ENCODE data around the gene ZSCAN2.
A peak's percentile ranks its signal among the peaks of the same experiment; 100 is the strongest.
"Not testable (repeated sequence)": the region's sequence is repeated elsewhere in the genome, so short reads cannot be mapped to it uniquely, and the experiment has no call there.

The ZSCAN2 gene

DNA sequence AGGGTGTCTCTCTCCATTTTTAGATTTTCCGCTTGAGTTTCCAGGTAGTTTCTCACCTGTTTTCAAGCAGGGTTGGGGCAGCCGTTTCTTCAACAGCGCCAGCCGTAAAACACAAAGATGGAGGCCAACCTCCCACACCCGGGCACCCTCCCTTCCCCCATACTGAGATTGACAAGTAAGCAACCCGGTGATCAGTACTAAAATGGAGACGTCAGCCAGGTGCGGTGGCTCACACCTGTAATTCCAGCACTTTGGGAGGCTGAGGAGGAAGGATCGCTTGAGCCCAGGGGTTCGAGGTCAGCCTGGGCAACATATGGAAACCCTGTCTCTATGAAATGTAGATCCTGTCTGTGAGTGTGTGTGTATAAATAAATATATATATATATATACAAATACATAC, 903 bp upstream of the ZSCAN2 start:
- no peak for DNase-seq

DNA sequence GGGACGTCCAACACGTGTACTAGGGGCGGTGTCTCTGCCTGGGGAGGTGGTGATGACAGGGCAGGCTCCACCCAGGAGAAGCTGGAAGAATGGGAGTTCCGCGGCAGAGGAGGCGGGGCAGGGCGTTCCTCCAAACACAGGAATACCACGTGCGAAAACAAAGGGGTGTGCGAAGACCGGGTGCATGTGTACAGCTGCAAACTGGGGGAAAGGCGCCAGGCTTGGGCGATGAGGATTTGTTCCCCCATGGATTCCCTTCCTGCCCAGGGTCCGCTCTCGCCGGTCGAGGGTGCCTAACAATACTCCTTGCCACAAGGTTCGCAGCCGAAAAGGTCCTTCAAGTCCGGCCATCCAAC, 500 bp upstream of the ZSCAN2 start:
- peak; percentile 70 for DNase-seq

DNA sequence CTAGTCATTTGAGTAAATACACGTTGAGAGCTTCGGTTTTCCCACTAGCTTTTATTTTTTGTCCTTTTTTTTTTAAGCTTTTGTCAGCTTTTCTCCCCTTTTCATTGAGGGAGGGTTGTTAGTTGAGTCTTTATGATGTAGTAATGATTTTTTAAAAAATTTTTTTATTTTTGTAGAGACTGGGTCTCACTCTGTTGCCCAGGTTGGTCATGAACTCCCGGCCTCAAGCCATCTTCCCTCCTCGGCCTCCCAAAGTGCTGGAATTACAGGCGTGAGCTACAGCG, 688 bp downstream of the ZSCAN2 start:
- no peak for DNase-seq

DNA sequence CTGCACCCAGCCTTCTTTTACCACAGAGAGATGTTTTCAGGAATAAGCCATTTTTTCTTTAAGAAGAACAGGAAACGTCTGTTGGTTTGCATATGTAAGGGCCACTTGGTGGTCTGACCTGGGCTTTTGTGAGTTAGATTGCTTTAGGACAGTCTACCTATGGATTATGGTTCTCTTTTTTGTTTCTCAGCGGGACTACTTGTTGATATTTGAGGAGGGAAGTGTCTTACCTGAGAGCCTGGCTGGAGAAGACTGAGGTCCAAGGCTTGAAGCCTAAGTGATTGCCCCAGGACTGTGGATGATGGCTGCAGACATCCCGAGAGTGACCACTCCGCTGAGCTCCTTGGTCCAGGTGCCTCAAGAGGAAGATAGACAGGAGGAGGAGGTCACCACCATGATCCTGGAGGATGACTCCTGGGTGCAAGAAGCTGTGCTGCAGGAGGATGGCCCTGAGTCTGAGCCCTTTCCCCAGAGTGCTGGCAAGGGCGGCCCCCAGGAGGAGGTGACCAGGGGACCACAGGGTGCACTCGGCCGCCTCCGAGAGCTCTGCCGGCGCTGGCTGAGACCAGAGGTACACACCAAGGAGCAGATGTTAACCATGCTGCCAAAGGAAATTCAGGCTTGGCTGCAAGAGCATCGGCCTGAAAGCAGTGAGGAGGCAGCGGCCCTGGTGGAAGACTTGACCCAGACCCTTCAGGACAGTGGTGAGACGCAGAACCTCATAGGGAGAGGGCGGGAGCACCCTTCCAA, 3.0 kb downstream of the ZSCAN2 start:
- DNase-seq, result no peak

GRCh38 chr15:84604826-84605553, 4.2 kb downstream of the ZSCAN2 start:
- DNase-seq, result peak; percentile 81

DNA sequence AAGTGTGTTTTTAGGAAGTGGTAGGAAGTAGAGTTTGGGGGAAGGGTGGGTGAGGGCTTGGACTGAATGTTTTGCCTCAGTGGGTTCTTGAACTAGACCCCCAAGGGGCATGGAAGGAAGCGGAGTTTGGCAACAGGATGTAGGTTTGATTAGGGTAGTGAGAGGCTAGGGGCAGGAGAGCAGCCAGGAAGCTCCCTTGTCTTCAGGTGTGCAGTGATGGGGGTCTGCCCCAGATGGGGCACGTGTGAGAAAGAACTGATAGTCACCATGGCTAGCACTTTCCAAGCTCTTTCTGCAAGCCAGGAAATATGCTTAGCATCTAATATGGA, 4.7 kb downstream of the ZSCAN2 start:
- DNase-seq, result no peak

DNA sequence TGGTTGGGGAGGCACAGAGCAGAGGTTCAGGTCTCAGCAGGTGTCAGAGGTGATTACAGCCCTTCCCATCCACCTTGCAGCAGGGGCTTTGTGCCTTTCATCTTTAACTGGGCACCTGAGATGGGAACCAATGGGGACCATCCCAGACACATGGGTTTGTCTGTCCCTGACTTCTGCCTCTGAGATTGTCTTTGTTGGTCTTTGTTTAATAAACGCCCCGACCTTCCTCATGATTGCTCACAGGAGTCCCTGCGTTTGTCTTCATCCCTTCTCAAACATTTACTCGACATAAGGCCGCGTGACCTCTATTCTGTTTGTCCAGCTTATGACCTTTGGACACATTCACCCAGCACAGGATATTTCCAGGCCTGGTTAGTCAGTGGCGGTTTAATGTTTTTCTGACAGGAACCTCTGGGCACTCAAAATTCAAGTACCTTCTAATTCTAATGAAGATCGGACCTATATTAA, 5.9 kb downstream of the ZSCAN2 start:
- no peak for DNase-seq

DNA sequence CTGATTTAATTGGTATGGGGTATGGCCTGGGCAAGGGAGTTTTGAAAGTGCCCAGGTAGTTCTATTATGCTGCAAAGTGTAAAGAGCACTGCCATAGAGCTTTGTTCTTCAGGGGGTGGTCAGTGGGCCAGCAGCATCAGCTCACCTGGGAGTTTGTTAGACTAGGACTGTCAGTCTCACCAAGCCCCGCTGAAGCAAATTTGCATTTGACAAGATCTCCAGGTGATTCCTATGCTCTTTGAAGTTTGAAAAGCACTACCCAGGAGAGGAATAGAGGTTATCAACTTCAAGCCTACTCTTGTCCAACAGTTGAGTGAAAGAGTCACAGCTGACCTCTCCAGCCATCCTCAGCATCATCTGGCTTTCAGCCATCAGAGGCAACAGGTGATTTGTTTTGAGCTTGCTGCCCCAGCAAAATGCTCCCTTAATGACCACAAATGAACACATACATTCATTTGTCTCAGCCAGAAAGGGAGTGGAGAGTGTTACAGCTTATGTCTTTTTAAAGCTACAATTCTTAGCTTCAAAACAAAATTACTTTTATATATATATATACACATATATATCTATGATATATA, 8.0 kb downstream of the ZSCAN2 start:
- no peak for DNase-seq

- DNase-seq, result no peak
Observed at GRCh38 chr15:84609818-84610525, 9.2 kb downstream of the ZSCAN2 start.

GRCh38 chr15:84611631-84612030, 10.8 kb downstream of the ZSCAN2 start:
- DNase-seq, result no peak

- DNase-seq, result no peak
Observed at GRCh38 chr15:84616235-84616634, 15.4 kb downstream of the ZSCAN2 start.

GRCh38 chr15:84620626-84621025, 19.8 kb downstream of the ZSCAN2 start:
- DNase-seq, result no peak

DNA sequence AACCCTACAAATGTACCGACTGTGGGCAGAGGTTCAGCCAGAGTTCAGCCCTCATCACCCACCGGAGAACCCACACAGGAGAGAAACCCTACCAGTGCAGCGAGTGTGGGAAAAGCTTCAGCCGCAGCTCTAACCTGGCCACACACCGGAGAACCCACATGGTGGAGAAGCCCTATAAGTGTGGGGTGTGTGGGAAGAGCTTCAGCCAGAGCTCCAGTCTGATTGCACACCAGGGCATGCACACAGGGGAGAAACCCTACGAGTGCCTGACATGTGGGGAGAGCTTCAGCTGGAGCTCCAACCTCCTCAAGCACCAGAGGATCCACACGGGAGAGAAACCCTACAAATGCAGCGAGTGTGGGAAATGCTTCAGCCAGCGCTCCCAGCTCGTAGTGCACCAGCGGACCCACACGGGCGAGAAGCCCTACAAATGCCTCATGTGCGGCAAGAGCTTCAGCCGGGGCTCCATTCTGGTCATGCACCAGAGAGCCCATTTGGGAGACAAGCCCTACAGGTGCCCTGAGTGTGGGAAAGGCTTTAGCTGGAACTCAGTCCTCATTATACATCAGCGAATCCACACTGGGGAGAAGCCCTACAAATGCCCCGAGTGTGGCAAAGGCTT, 20.7 kb downstream of the ZSCAN2 start:
- DNase-seq, result no peak

DNA sequence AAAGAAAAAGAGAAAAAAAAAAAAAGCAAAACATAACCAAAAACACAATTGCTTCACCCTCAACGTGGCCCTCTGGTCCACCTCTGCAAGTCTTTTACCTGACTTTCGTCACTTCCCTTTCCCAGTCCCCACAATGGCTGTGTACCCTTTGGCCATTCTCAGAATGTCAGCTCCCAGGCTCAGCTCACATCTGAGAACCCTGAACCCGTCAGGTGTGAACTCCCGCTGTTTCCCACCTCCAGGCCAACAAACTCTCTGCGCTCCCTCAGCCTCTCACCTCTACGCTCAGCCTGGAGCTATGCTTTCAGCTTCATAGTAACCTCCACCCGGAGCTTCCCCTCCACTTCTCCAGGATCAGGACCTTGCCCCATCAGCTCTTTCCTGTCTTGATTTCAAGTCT, 23.6 kb downstream of the ZSCAN2 start:
- no peak for DNase-seq

DNA sequence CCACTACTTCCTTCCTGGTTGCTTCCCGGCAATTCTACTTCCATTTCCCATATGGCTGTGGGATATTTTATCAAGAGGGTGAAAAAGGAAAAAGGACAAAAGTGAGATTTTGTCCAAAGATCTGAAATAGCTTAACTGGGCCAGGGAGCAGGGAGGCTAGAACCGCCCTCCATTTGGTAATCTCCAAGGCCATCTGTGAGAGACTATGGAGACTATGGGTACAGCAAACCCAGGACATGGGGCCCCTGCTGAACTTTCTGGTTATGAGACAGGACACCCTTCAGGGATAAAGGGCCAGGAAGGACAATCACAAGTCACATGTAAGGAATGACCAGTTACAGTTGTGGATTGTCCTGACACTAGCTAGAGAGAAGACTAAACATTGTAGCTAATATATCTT, 24.3 kb downstream of the ZSCAN2 start:
- no peak for DNase-seq

GRCh38 chr15:84629033-84629432, 28.2 kb downstream of the ZSCAN2 start:
- DNase-seq, result no peak

GRCh38 chr15:84631706-84632272, 31.0 kb downstream of the ZSCAN2 start:
- no peak for DNase-seq

DNA sequence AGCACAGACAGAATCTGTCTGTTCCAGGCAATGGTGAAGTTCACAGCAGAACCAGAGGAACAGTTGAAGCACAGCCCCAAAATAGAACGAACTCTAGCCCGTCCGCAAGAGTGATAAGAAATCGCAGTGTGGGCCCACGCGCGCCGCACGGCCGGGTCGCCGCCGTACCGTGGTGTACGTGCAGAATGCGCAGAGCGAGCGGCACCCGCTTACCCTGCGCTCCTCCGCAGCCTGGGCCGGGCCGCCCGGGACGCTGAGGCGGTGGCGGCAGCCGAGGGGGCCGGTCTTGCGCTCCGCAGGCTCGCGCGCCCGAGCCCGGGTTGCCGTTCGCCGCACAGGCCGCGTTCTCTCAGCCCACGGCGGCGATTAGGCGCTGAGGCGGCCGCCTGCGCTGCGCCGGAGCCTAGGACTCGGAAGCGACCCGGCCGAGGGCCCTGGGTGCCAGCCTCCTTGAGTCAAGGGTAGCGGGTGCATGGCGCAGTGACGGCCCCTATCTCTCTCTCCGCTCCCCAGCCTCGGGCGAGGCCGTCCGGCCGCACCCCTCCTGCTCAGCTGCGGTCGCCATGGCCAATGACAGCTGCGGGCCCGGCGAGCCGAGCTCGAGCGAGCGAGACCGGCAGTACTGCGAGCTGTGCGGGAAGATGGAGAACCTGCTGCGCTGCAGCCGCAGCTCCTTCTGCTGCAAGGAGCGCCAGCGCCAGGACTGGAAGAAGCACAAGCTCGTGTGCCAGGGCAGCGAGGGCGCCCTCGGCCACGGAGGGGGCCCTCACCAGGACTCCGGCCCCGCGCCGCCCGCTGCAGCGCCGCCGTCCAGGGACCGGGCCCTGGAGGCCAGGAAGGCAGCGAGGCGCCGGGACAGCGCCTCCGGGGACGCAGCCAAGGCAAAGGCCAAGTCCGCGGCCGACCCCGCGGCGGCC, 32.8 kb downstream of the ZSCAN2 start:
- peak; percentile 87 for DNase-seq

DNA sequence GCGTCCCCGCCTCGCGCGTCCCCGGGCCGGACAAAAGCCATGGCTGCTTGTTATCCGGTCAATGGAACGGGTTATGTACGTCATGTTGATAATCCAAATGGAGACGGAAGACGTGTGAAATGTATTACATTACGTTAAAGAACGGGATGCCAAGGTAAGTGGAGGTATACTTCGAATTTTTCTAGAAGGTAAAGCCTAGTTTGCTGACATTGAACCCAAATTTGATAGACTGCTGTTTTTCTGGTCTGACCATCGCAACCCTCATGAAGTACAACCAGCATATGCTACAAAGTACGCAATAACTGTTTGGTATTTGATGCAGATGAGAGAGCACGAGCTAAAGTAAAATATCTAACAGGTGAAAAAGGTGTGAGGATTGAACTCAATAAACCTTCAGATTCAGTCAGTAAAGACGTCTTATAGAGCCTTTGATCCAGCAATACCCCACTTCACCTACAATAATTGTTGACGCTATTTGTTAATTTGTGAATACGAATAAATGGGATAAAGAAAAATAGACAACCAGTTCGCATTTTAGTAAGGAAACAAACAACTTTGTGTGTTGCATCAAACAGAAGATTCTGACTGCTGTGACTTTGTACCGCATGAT, 33.5 kb downstream of the ZSCAN2 start:
- DNase-seq, result no peak

- DNase-seq, result no peak
Observed at GRCh38 chr15:84638103-84638502, 37.3 kb downstream of the ZSCAN2 start.

- not testable (repeated sequence) for DNase-seq
Observed at GRCh38 chr15:84641871-84642270, 41.1 kb downstream of the ZSCAN2 start.

- not testable (repeated sequence) for DNase-seq
Observed at GRCh38 chr15:84642640-84643039, 41.8 kb downstream of the ZSCAN2 start.

Data from activated CD8-positive, alpha-beta memory T cell treated with anti-CD3 and anti-CD28 coated beads, Interleukin-2, amount 50 U/mL, for 48 hours (primary cell).